ENCODE data around the gene HTRA1. TPM values are rescaled to one million over a fixed set of nuclear protein-coding genes. Genes with fewer than 3 reads are reported as not detected.

Gene HTRA1
- total and polyA plus RNA-seq, 12 donors = 8.5 to 167 (median 78.0) TPM

DNA sequence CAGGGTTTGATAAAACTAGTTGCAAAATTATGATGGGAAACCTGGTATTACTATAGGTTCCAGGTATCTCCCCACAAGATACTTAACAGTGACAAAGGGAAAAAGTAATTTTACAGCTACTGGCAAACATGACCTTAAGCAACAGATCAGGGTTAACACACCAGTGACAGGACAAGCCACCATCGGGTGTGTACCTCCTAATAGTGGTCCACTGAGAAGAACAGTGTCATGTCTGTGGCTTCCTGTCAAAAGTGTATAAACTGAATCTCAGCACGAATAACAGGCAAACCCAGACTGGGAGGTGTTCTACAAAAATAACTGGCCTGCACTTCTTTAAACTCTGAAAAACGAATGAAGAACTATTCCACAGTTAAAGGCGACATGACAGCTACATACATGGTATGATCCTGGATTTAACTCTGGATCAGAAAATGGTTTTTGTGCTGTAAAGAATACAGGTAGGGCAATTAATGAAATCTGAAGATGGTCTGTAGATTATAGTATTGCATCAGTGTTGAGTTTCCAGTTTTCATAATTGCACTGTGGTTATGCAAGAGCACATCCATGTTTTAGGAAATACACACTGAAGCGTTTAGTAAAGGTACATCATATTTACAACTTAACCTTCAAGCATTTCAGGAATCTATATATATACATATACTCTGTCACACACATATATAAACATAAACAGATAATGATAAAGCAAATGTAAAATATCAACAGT, 38.9 kb upstream of the HTRA1 start:
- Histone ChIP-seq H3K27me3 (no peaks in the 10 kb centered on the region), H3K4me3 (no peak overlapping the region), H3K27ac (no peak overlapping the region), H3K36me3 (replicated peaks in 1 of 2) (peaks cover 0 to 7% of the 10 kb centered on the region in 2 donors), H3K9me3 (replicated peaks in 1 of 3) (no peaks in the 10 kb centered on the region), H3K4me1 (replicated peaks in 1 of 2) (peaks cover 6 to 11% of the 10 kb centered on the region in 2 donors)
- intact Hi-C loops (cut with DNase I) = no loop called here
- WGBS, 4 donors = 80 to 88% (median 84%) methylated on average over 5 of the region's 5 CpGs
- TF ChIP-seq, protein P1, sequence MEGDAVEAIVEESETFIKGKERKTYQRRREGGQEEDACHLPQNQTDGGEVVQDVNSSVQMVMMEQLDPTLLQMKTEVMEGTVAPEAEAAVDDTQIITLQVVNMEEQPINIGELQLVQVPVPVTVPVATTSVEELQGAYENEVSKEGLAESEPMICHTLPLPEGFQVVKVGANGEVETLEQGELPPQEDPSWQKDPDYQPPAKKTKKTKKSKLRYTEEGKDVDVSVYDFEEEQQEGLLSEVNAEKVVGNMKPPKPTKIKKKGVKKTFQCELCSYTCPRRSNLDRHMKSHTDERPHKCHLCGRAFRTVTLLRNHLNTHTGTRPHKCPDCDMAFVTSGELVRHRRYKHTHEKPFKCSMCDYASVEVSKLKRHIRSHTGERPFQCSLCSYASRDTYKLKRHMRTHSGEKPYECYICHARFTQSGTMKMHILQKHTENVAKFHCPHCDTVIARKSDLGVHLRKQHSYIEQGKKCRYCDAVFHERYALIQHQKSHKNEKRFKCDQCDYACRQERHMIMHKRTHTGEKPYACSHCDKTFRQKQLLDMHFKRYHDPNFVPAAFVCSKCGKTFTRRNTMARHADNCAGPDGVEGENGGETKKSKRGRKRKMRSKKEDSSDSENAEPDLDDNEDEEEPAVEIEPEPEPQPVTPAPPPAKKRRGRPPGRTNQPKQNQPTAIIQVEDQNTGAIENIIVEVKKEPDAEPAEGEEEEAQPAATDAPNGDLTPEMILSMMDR (IDR thresholded peaks at IDR 0.05) = no peak
- no peak for TF ChIP-seq POLR2A (IDR thresholded peaks at IDR 0.05)
- no peak for DNase-seq

DNA sequence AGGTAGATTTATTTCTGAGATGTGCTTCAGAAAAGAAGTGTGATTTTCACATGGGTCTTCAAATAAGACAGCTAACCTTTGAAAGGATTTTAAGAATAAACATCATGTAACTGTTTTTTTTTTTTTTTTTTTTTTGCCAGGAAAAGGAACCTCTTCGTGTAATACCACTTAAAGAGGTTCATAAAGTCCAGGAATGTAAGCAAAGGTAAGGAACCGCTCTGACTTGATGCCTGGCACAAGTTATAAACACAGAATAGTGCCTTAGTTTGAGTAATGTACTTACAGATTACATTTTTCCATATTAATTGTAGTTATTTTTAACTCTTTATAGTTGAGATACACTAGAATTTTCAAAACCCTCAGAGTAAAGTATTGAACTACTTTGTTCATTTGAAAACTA, 37.3 kb upstream of the HTRA1 start:
- H3K4me1 ChIP-seq (replicated peaks in 1 of 2) = peaks cover 6 to 11% of the 10 kb centered on the region in 2 donors

DNA sequence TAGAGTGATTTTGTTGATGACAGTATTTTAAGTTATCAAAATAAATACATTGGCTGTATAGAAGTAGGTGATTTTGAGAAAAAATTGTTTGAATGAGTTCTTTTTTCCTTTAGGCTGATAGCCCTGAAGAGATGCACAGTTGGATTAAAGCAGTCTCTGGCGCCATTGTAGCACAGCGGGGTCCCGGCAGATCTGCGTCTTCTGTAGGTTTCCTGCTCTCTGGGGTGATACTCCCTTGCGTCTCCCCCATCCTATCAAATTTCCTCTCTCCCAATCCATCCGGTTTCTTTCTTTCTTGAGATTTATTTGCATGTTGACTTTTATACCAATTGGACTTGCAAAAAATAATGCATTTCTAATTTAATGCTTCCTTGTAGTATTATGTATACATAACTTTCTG, 34.5 kb upstream of the HTRA1 start:
- no peaks in the 10 kb centered on the region for H3K27me3 ChIP-seq
- DNase-seq = no peak
- H3K9me3 ChIP-seq (replicated peaks in 1 of 3) = no peaks in the 10 kb centered on the region
- H3K4me1 ChIP-seq (replicated peaks in 1 of 2) = no peaks in the 10 kb centered on the region
- H3K36me3 ChIP-seq (replicated peaks in 1 of 2) = peaks cover 0 to 4% of the 10 kb centered on the region in 2 donors
- intact Hi-C loops (cut with DNase I) = no loop called here
- 91 to 96% (median 93%) methylated on average over 6 of the region's 6 CpGs for WGBS, 4 donors
- H3K4me3 ChIP-seq = no peak overlapping the region
- no peak overlapping the region for H3K27ac ChIP-seq
- TF ChIP-seq, protein P1 (IDR thresholded peaks at IDR 0.05) = no peak
- TF ChIP-seq POLR2A (IDR thresholded peaks at IDR 0.05) = no peak

More for the DNA sequence above, 37.3 kb upstream of the HTRA1 start:
- no peak for DNase-seq
- Histone ChIP-seq H3K27me3 (no peaks in the 10 kb centered on the region), H3K4me3 (no peak overlapping the region), H3K9me3 (replicated peaks in 1 of 3) (no peaks in the 10 kb centered on the region), H3K36me3 (replicated peaks in 1 of 2) (peaks cover 0 to 7% of the 10 kb centered on the region in 2 donors), H3K27ac (no peak overlapping the region)
- WGBS, 4 donors = 92 to 99% (median 94%) methylated on average over 2 of the region's 2 CpGs
- intact Hi-C loops (cut with DNase I) = no loop called here
- TF ChIP-seq POLR2A (IDR thresholded peaks at IDR 0.05) = no peak

DNA sequence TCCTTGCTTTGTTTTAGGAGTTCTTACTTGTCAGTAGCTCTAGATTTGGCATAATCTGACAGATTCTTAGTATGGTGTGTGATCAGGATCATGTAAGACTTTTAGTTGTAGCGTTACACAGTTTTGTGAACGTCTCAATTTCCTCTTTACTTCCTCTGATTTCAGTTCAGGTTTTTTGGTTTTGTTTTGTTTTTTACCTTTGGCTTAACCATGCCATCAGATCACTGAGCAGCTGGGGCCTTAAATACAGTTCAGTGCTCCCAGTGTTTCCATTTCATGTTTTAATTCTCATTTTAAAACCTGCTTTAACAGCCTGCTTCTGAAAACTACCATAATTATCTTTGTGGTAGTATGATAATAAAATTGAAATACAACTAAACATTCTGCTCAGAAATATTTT, 34.1 kb upstream of the HTRA1 start:
- WGBS, 4 donors = 75 to 81% (median 76%) methylated on average over 2 of the region's 2 CpGs
- peaks cover 0 to 4% of the 10 kb centered on the region in 2 donors for H3K36me3 ChIP-seq (replicated peaks in 1 of 2)

More for the DNA sequence above, 34.1 kb upstream of the HTRA1 start:
- intact Hi-C loops (cut with DNase I) = no loop called here
- Histone ChIP-seq H3K27ac (no peak overlapping the region), H3K4me1 (replicated peaks in 1 of 2) (no peaks in the 10 kb centered on the region), H3K4me3 (no peak overlapping the region), H3K9me3 (replicated peaks in 1 of 3) (no peaks in the 10 kb centered on the region), H3K27me3 (no peaks in the 10 kb centered on the region)
- DNase-seq = no peak
- TF ChIP-seq POLR2A (IDR thresholded peaks at IDR 0.05) = no peak
- TF ChIP-seq, protein P1 (IDR thresholded peaks at IDR 0.05) = no peak
